T-cell (primary cell): ENCODE results near the gene PPP2R5E. TPM values are rescaled to one million over a fixed set of nuclear protein-coding genes. Genes with fewer than 3 reads are reported as not detected.

Source experiments
- ATAC-seq, 4 experiments: fragments of 200-7000 bp in 3 of 4; fragments of 150-1000 bp in 1 of 4; cut with Tn5 transposase; replicated peaks in 1 of 4; 1 replicate in 3 of 4; 2 replicates in 1 of 4; pipeline ENCODE4 v1.10.0; 2021; ENCODE audit warnings: moderate library complexity in 3 of 4, mild to moderate bottlenecking in 2 of 4, moderate number of reproducible peaks in 1 of 4
- CTCF ChIA-PET, 2 donors: fragments of 300-600 bp; sonication (Branson Sonifier 250); formaldehyde crosslinking; loops; one replicate each; lab custom pipeline; 2022; ENCODE audit warnings: antibody characterized with exemption in 2 of 2; lab: Charles Lee
- POLR2A ChIA-PET, 2 donors: fragments of 300-600 bp; sonication (Branson Sonifier 250); formaldehyde crosslinking; loops; one replicate each; lab custom pipeline; 2022; ENCODE audit warnings: antibody characterized with exemption in 2 of 2; lab: Charles Lee
- DNase-seq, 35 experiments: peaks; one replicate each; pipeline versions ENCODE4 v3.0.0 to v3.0.0-alpha.2; 2013 to 2023
- H3K27ac ChIP-seq: one replicate; pipeline ENCODE4 v1.5.1; 2013; ENCODE audit warnings: low read length
- H3K27me3 ChIP-seq, 2 experiments: replicated peaks in 1 of 2; 1 replicate in 1 of 2; 2 replicates in 1 of 2; pipeline versions ENCODE4 v1.6.1 to v1.7.0; 2013; ENCODE audit warnings: low read length in 1 of 2, mixed read lengths in 1 of 2; ENCODE audit not compliant: control insufficient read depth in 2 of 2, insufficient read depth in 2 of 2; ENCODE audit errors: extremely low read depth in 1 of 2
- H3K36me3 ChIP-seq, 2 donors: 1 replicate in 1 of 2; 2 replicates in 1 of 2; pipeline versions ENCODE4 v1.6.1 to v1.7.0; 2013; ENCODE audit warnings: low read length in 1 of 2; ENCODE audit not compliant: control insufficient read depth in 2 of 2, insufficient read depth in 1 of 2; ENCODE audit errors: extremely low read depth in 1 of 2
- H3K4me1 ChIP-seq, 2 experiments: 1 replicate in 1 of 2; 2 replicates in 1 of 2; pipeline versions ENCODE4 v1.6.1 to v1.7.0; 2013; ENCODE audit warnings: low read length in 2 of 2, mixed read lengths in 1 of 2; ENCODE audit not compliant: insufficient read depth in 2 of 2, control insufficient read depth in 1 of 2; ENCODE audit errors: extremely low read depth in 1 of 2
- H3K4me3 ChIP-seq, 2 donors: 1 replicate in 1 of 2; 2 replicates in 1 of 2; pipeline versions ENCODE4 v1.5.1 to v1.7.0; 2013; ENCODE audit warnings: mild to moderate bottlenecking in 2 of 2, low read length in 1 of 2, moderate library complexity in 1 of 2; ENCODE audit not compliant: control insufficient read depth in 1 of 2; ENCODE audit errors: extremely low read depth in 1 of 2
- H3K9me3 ChIP-seq: 2 replicates; pipeline ENCODE4 v1.7.0; 2013
- H3K27ac Mint-ChIP-seq, 2 donors: one replicate each; pipeline ENCODE4 v1.8.0; 2020 to 2021; ENCODE audit warnings: mild to moderate bottlenecking in 2 of 2, mixed read lengths in 2 of 2
- H3K27me3 Mint-ChIP-seq, 2 donors: one replicate each; pipeline ENCODE4 v1.8.0; 2021 to 2022; ENCODE audit warnings: mixed read lengths in 2 of 2
- H3K36me3 Mint-ChIP-seq: one replicate; pipeline ENCODE4 v1.8.0; 2021; ENCODE audit warnings: mixed read lengths
- H3K4me1 Mint-ChIP-seq, 3 donors: one replicate each; pipeline ENCODE4 v1.8.0; 2020 to 2022; ENCODE audit warnings: mixed read lengths in 3 of 3, mild to moderate bottlenecking in 1 of 3
- H3K4me3 Mint-ChIP-seq, 3 donors: one replicate each; pipeline ENCODE4 v1.8.0; 2020 to 2022; ENCODE audit warnings: mild to moderate bottlenecking in 3 of 3, mixed read lengths in 3 of 3, moderate library complexity in 3 of 3
- H3K9me3 Mint-ChIP-seq, 3 donors: one replicate each; pipeline ENCODE4 v1.8.0; 2020 to 2022; ENCODE audit warnings: mixed read lengths in 3 of 3
- WGBS: methylation state at CpG from one replicate; pipeline ENCODE4 v1.1.5; 2013; ENCODE audit warnings: missing lambda C conversion rate; ENCODE audit not compliant: insufficient coverage; 5-methylcytosine and 5-hydroxymethylcytosine counted together
- total RNA-seq, 35 experiments: library from RNA in 6 of 35; stranded (reverse) in 6 of 35; fragments of 120-200 nt in 1 of 35; gene quantifications; one replicate each; pipeline versions ENCODE4 v1.2.1 to v1.2.4 and lab custom pipeline; 2013 to 2026

PPP2R5E gene
- total RNA-seq, 5 donors from 2014 or later (not counting 1 experiment from before 2014, with no cell fraction given), result 35.5 to 45.1 (median 40.6) TPM

DNA sequence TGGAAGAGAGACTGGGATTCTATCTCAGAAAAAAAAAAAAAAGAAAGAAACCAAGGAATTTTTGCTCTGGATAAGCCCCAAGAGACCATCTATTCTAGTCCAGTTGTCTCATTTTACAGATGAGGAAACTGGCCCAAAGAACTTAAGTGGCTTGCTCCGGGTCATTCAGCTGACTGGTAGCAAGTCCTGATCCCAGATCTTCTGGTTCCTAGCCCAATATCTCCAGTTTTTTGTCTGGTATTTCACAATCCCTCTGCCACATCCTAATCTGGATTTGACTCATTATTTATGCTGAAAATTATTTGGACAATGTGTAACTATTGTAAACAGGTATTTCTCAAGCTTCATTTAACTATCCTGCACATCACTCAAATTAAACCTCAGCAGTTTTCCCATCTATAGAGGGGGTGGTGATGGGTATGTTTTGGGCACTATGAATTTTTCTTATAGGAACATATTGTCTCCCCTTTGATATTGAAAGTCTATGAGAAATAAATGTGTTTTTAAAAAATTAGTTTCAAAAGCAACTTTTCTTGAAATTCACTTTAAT is 43.4 kb downstream of the PPP2R5E start:
- Mint-ChIP-seq H3K4me1 (peaks cover 44 to 61% (median 54%) of the 10 kb centered on the region in 3 donors), H3K27ac (no peak overlapping the region), H3K27me3 (no peaks in the 10 kb centered on the region), H3K36me3 (peaks cover 23% of the 10 kb centered on the region), H3K9me3 (no peaks in the 10 kb centered on the region), H3K4me3 (no peak overlapping the region)
- DNase-seq (no peak), ATAC-seq (no peak)
- WGBS, result 89% methylated on average over 1 of the region's 1 CpG
- ChIA-PET CTCF (no interaction called here), POLR2A (no interaction called here)
- no peak overlapping the region for H3K27ac ChIP-seq
- no peaks in the 10 kb centered on the region for H3K4me1 ChIP-seq
- no peaks in the 10 kb centered on the region for H3K9me3 ChIP-seq
- H3K4me3 ChIP-seq, result no peak overlapping the region
- H3K36me3 ChIP-seq, result peaks cover 0 to 2% of the 10 kb centered on the region in 2 donors
- no peaks in the 10 kb centered on the region for H3K27me3 ChIP-seq

DNA sequence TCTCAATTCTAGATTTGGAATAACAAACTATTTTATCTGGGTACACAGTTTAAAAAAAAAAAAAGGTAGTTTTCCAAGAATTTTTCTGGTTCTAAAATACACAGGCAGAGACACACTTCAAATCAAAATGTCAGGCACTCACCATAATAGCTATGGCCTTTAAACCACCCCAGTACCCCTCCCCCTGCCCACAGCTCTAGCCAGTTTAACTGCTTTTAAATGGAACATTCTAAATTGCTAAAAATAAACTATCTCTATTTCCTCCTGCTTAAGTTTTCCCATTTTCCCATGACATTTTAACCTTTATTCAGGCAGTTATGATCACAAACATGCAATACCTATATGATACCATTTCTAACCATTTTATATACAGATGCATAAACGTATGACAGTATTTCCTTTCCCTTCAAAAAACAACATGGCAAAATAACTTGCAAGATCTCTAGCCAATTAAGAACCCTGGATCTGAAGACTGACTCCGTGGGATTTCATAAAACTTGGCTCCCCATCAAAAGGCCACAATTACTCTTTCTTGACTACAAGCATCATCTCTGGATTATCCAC is 46.3 kb downstream of the PPP2R5E start:
- Histone ChIP-seq H3K27me3 (no peaks in the 10 kb centered on the region), H3K36me3 (peaks cover 0 to 2% of the 10 kb centered on the region in 2 donors), H3K4me1 (no peaks in the 10 kb centered on the region), H3K9me3 (no peaks in the 10 kb centered on the region), H3K4me3 (no peak overlapping the region), H3K27ac (no peak overlapping the region)
- Mint-ChIP-seq H3K27ac (no peak overlapping the region), H3K4me1 (peaks cover 44 to 56% (median 51%) of the 10 kb centered on the region in 3 donors), H3K27me3 (no peaks in the 10 kb centered on the region), H3K36me3 (peaks cover 25% of the 10 kb centered on the region), H3K9me3 (no peaks in the 10 kb centered on the region), H3K4me3 (no peak overlapping the region)
- WGBS, result 100% methylated on average over 2 of the region's 2 CpGs
- CTCF ChIA-PET, result no interaction called here
- no peak for DNase-seq
- no peak for ATAC-seq
- POLR2A ChIA-PET, result no interaction called here

DNA sequence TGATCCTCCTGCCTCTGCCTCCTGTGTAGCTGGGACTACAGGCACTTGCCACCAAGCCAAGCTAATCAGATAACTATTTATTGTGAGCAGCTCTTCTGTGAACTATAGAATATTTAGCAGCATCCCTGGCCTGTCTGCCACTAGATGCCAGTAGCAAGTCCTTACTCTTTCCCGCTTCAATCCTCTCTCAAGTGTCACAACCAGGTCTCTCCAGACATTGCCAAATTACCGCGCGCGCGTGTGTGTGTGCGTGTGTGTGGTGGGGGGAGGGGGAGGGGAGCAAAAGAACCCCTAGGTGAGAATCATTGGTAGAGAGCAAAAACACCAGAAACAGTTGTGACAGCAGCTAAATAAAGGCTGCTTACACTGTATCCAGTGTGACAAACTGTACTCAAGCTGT is 49.9 kb downstream of the PPP2R5E start:
- Mint-ChIP-seq H3K4me3 (no peak overlapping the region), H3K4me1 (peaks cover 39 to 45% (median 40%) of the 10 kb centered on the region in 3 donors), H3K27ac (no peak overlapping the region), H3K27me3 (no peaks in the 10 kb centered on the region), H3K9me3 (no peaks in the 10 kb centered on the region), H3K36me3 (peaks cover 21% of the 10 kb centered on the region)
- CTCF ChIA-PET, result interaction anchor here in 1 of 2 donors (0.6 to 1.6 kb wide), 3 partner anchors 8 to 507 kb away, joined by 4 to 8 read pairs (median 4); partner anchors contain the start of gene PPP2R5E
- POLR2A ChIA-PET, result interaction anchor here (0.6 to 0.7 kb wide), 2 partner anchors 25 to 33 kb away, joined by 5 to 15 read pairs; no protein-coding TSS in a partner anchor
- no peak for DNase-seq
- no peak overlapping the region for H3K4me3 ChIP-seq
- ATAC-seq, result no peak
- peaks cover 0 to 3% of the 10 kb centered on the region in 2 experiments for H3K4me1 ChIP-seq
- WGBS, result no CpG with 5 or more reads among the region's 7 CpGs
- no peaks in the 10 kb centered on the region for H3K27me3 ChIP-seq
- H3K9me3 ChIP-seq, result no peaks in the 10 kb centered on the region
- H3K36me3 ChIP-seq, result peaks cover 0 to 2% of the 10 kb centered on the region in 2 donors
- H3K27ac ChIP-seq, result no peak overlapping the region

DNA sequence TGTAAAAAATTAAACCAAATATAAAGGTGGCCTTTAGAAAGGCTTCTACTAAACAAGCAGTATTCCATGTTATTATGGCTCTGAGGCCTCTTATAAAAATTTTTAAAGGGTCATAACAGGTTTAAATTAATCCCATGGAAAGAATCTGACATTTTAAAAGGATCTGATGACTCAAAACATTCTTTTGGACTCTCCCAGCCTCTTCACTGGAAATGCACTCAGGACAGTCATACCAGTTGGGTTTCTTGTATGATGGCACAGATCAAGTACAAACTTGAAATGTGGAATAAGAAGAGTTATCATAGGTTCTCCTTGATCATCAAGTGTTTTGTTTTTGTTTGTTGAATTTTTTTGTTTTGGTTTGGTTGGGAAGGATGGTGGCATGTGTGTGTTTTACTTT is 50.8 kb downstream of the PPP2R5E start:
- no peak for DNase-seq
- Histone ChIP-seq H3K4me1 (peaks cover 0 to 3% of the 10 kb centered on the region in 2 experiments), H3K36me3 (peaks cover 0 to 2% of the 10 kb centered on the region in 2 donors), H3K9me3 (no peaks in the 10 kb centered on the region), H3K4me3 (no peak overlapping the region), H3K27ac (no peak overlapping the region), H3K27me3 (no peaks in the 10 kb centered on the region)
- ATAC-seq, result no peak
- no peak overlapping the region for H3K27ac Mint-ChIP-seq
- H3K27me3 Mint-ChIP-seq, result no peaks in the 10 kb centered on the region
- CTCF ChIA-PET, result no interaction called here
- H3K9me3 Mint-ChIP-seq, result no peaks in the 10 kb centered on the region
- H3K4me3 Mint-ChIP-seq, result no peak overlapping the region
- H3K4me1 Mint-ChIP-seq, result peaks cover 44 to 51% (median 46%) of the 10 kb centered on the region in 3 donors
- POLR2A ChIA-PET, result no interaction called here
- peaks cover 19% of the 10 kb centered on the region for H3K36me3 Mint-ChIP-seq

DNA sequence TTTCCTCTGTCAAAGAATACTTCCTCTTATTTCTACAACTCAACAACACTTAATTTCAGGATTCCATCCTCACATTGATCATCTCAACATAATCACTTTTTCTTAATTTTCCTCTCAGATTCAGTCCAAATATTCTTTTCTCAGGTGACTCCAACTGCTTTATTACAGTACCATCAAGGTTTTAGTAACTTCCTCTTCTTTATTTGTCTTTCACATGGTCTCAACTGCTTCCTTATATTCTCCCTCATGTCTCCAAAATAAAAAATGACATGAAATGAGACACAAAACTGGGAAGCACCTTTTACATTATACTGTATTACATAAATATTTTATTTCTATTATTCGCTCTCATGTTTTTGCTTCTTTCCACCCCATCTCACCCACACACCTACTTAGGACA is 55.5 kb downstream of the PPP2R5E start:
- DNase-seq (no peak), ATAC-seq (no peak)
- Histone ChIP-seq H3K27ac (no peak overlapping the region), H3K4me3 (no peak overlapping the region), H3K4me1 (peaks cover 2 to 5% of the 10 kb centered on the region in 2 experiments), H3K36me3 (peaks cover 0 to 2% of the 10 kb centered on the region in 2 donors), H3K27me3 (no peaks in the 10 kb centered on the region), H3K9me3 (no peaks in the 10 kb centered on the region)
- H3K4me1 Mint-ChIP-seq, result peaks cover 49 to 60% (median 59%) of the 10 kb centered on the region in 3 donors
- no peaks in the 10 kb centered on the region for H3K9me3 Mint-ChIP-seq
- peaks cover 17% of the 10 kb centered on the region for H3K36me3 Mint-ChIP-seq
- H3K4me3 Mint-ChIP-seq, result no peak overlapping the region
- H3K27me3 Mint-ChIP-seq, result no peaks in the 10 kb centered on the region
- ChIA-PET CTCF (no interaction called here), POLR2A (no interaction called here)
- WGBS, result no CpG with 5 or more reads among the region's 1 CpG
- H3K27ac Mint-ChIP-seq, result peak overlapping the region; percentile 17 to 71

DNA sequence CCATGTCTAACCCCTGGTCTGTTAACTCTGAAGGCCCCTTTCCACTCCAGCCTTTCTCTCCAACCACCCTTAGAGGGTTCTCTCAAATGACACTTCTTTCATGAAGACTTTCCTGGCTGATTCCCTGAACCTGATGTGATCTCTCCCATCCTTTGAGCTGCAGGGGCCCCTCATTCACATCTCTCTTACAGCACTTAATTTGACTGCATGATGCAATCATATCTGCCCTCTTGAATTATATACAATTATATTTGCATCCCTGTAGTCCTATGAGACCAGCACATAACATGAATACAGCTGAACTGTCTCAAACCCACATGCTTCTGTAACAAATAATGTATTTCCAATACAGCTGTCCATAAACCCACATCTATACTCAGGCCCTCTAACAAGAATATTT is 56.4 kb downstream of the PPP2R5E start:
- H3K4me1 Mint-ChIP-seq, result peaks cover 43 to 62% (median 55%) of the 10 kb centered on the region in 3 donors
- no peaks in the 10 kb centered on the region for H3K9me3 ChIP-seq
- H3K4me3 Mint-ChIP-seq, result no peak overlapping the region

More for the DNA sequence above, 56.4 kb downstream of the PPP2R5E start:
- Histone ChIP-seq H3K4me3 (no peak overlapping the region), H3K27ac (no peak overlapping the region), H3K4me1 (peaks cover 2 to 5% of the 10 kb centered on the region in 2 experiments), H3K36me3 (peaks cover 0 to 2% of the 10 kb centered on the region in 2 donors), H3K27me3 (no peaks in the 10 kb centered on the region)
- CTCF ChIA-PET, result no interaction called here
- H3K9me3 Mint-ChIP-seq, result no peaks in the 10 kb centered on the region
- peaks cover 12% of the 10 kb centered on the region for H3K36me3 Mint-ChIP-seq
- no peaks in the 10 kb centered on the region for H3K27me3 Mint-ChIP-seq
- POLR2A ChIA-PET, result interaction anchor here in 1 of 2 donors (0.6 kb wide), 1 partner anchor 34 kb away, joined by 3 read pairs; no protein-coding TSS in a partner anchor
- DNase-seq, result no peak
- H3K27ac Mint-ChIP-seq, result peak overlapping the region; percentile 13 to 61
- ATAC-seq, result no peak
